Superior temporal gyrus (tissue), 1 donor: ENCODE data around the gene SIL1.

Source experiments
- DNase-seq: peaks from one replicate; pipeline ENCODE4 v3.0.0-alpha.2; 2016; ENCODE audit errors: extremely low spot score

The SIL1 gene

GRCh38 chr5:138943599-138944173 lies 254.5 kb downstream of the SIL1 start:
- DNase-seq: no peak

- DNase-seq: no peak
Observed at GRCh38 chr5:138942861-138943260, 255.3 kb downstream of the SIL1 start.

- DNase-seq: no peak
Observed at GRCh38 chr5:138942066-138942465, 256.1 kb downstream of the SIL1 start.

- no peak for DNase-seq
Observed at GRCh38 chr5:138938526-138938925, 259.6 kb downstream of the SIL1 start.

GRCh38 chr5:138937392-138938387 lies 260.5 kb downstream of the SIL1 start:
- no peak for DNase-seq

GRCh38 chr5:138936968-138937345 lies 261.2 kb downstream of the SIL1 start:
- no peak for DNase-seq

- no peak for DNase-seq
Observed at GRCh38 chr5:138936225-138936967, 261.8 kb downstream of the SIL1 start.

GRCh38 chr5:138935466-138935865 lies 262.7 kb downstream of the SIL1 start:
- no peak for DNase-seq

GRCh38 chr5:138934971-138935370 lies 263.2 kb downstream of the SIL1 start:
- no peak for DNase-seq

GRCh38 chr5:138933522-138934290 lies 264.5 kb downstream of the SIL1 start:
- DNase-seq: no peak

GRCh38 chr5:138932171-138932810 lies 265.9 kb downstream of the SIL1 start:
- no peak for DNase-seq

GRCh38 chr5:138930371-138931097 lies 267.6 kb downstream of the SIL1 start:
- DNase-seq: no peak

- DNase-seq: no peak
Observed at GRCh38 chr5:138929571-138929955, 268.6 kb downstream of the SIL1 start.

GRCh38 chr5:138927979-138928378 lies 270.2 kb downstream of the SIL1 start:
- DNase-seq: peak; percentile 93

GRCh38 chr5:138927544-138927943 lies 270.6 kb downstream of the SIL1 start:
- no peak for DNase-seq

- no peak for DNase-seq
Observed at GRCh38 chr5:138926688-138927448, 271.3 kb downstream of the SIL1 start.

GRCh38 chr5:138926257-138926656 lies 271.9 kb downstream of the SIL1 start:
- DNase-seq: no peak

GRCh38 chr5:138925090-138925635 lies 273.0 kb downstream of the SIL1 start:
- no peak for DNase-seq

GRCh38 chr5:138922494-138922893 lies 275.7 kb downstream of the SIL1 start:
- DNase-seq: no peak
